Esophagus (tissue), 2 donors: Measurements from ENCODE around the gene CMC2. TPM values are rescaled to one million over a fixed set of nuclear protein-coding genes. Genes with fewer than 3 reads are reported as not detected.

Experiments
- H3K27ac ChIP-seq, 2 donors: one replicate each; pipeline ENCODE4 v1.5.1; 2013; ENCODE audit warnings: low read depth in 2 of 2, mild to moderate bottlenecking in 2 of 2, inconsistent platforms in 1 of 2, low read length in 1 of 2, moderate library complexity in 1 of 2
- H3K27me3 ChIP-seq, 2 donors: one replicate each; pipeline ENCODE4 v1.6.1; 2013; ENCODE audit warnings: low read length in 2 of 2, control low read depth in 1 of 2, mild to moderate bottlenecking in 1 of 2; ENCODE audit not compliant: insufficient read depth in 2 of 2, control insufficient read depth in 1 of 2
- H3K36me3 ChIP-seq, 2 donors: one replicate each; pipeline ENCODE4 v1.6.1; 2013; ENCODE audit warnings: low read length in 1 of 2; ENCODE audit not compliant: control insufficient read depth in 2 of 2, insufficient read depth in 2 of 2
- H3K4me1 ChIP-seq, 2 donors: one replicate each; pipeline ENCODE4 v1.6.1; 2013; ENCODE audit warnings: low read length in 1 of 2; ENCODE audit not compliant: control insufficient read depth in 2 of 2, insufficient read depth in 2 of 2
- H3K4me3 ChIP-seq, 2 donors: one replicate each; pipeline ENCODE4 v1.5.1; 2013; ENCODE audit warnings: low read length in 2 of 2, mild to moderate bottlenecking in 2 of 2, low read depth in 1 of 2, moderate library complexity in 1 of 2
- H3K9me3 ChIP-seq, 2 donors: one replicate each; pipeline ENCODE4 v1.6.1; 2013; ENCODE audit warnings: mild to moderate bottlenecking in 2 of 2, low read depth in 1 of 2, low read length in 1 of 2, moderate library complexity in 1 of 2; ENCODE audit not compliant: control insufficient read depth in 2 of 2, insufficient read depth in 1 of 2
- WGBS, 2 donors: extraction: QIAGEN DNeasy Blood & Tissue Kit; methylation state at CpG; one replicate each; pipeline ENCODE4 v1.1.7; 2013; 5-methylcytosine and 5-hydroxymethylcytosine counted together
- polyA plus RNA-seq, 2 donors: library from polyadenylated mRNA; stranded (reverse); fragments of 200-250 nt; gene quantifications; one replicate each; pipeline ENCODE4 v1.2.3, GENCODE V29; 2013
- donor health status: healthy with polysubstance abuse.
- donor health status: Bipolar disorder and iron deficiency.

Gene CMC2
- 10 to 100 TPM; 29.9 to 69.7 TPM for polyA plus RNA-seq

DNA sequence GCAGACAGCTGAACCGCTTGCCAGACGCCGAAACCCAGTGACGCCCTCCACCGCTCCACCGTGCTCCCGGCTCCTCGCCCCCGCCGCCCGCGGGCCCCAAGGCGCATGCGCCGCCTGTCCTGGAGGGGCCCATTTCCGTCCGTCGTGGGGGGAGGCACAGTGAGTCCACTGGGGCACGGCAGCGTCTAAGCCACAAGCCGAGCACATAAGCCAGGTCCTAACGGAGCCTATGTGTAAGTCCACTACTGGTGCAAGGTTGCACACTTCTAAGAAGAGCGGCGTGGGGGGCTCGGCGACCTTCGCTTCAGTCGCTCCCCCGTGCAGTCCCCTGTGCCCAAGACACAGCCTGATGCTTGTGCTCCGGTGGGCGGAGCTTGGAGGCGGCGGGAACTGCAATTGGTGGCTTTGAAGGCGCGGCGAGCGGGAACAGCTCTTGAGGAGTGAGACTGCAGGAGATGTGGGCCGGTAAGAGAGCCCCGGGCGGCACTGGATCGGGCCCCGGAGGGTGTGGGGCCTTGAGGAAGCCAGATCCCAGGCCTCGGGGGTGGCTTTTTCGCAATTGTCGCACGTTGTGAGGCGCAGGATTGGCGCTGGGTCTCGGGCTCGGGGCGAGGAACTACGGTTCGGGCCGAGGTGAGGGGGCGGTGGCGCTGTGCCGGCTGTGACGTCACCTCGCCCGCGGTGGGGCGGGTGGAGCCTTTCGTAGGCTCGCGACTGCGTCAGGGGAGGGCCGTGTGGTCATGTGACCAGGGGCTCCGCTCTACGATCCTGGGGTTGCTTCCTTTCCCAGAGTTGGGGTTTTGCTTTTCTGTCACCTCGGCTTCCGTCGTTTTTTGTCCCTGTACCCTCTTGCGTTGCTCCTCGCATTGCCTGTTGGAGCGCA, at the start of gene CMC2, which contains the start of gene CENPN:
Gene CMC2, minus strand, starts transcription at position 73 of the 883 bp plus-strand sequence. CDS start 9,491 bp downstream, outside the sequence.
Gene CENPN, plus strand, starts transcription at position 402 of the 883 bp plus-strand sequence. CDS start 4,726 bp downstream, outside the sequence.
- 1% methylated on average over 75 of the region's 75 CpGs for WGBS, 2 donors
- H3K9me3 ChIP-seq: no peaks in the 10 kb centered on the region
- no peaks in the 10 kb centered on the region for H3K27me3 ChIP-seq
- peaks cover 2 to 6% of the 10 kb centered on the region in 2 donors for H3K4me1 ChIP-seq
- peak within 1 kb of the TSS; percentile 97 to 99 for H3K27ac ChIP-seq
- peak within 1 kb of the TSS; percentile 65 to 97 for H3K4me3 ChIP-seq
- no peaks in the 10 kb centered on the region for H3K36me3 ChIP-seq

DNA sequence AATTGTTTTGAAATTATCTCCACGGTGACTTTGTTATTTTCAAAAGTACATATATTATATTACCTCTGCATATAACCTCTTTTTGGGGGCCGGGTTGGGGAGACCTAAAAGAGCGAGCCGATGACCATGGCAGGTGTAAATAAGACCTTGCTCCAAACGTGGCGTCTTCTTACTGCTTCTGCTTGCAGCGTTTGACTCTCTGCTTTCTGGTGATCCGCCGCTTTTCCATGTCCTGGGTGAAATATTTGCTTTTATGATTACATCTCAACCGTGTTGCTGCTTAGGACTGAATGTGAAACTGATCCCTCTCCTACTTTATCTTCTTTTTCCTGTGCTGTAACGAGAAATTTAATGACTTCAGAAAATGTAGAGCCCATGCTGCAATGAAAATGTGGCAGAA, 47.1 kb upstream of the CMC2 start:
- H3K9me3 ChIP-seq: no peaks in the 10 kb centered on the region
- no peak overlapping the region for H3K27ac ChIP-seq
- H3K36me3 ChIP-seq: no peaks in the 10 kb centered on the region
- no peak overlapping the region for H3K4me3 ChIP-seq
- H3K4me1 ChIP-seq: no peaks in the 10 kb centered on the region
- 82 to 85% methylated on average over 11 of the region's 11 CpGs for WGBS, 2 donors
- no peaks in the 10 kb centered on the region for H3K27me3 ChIP-seq

DNA sequence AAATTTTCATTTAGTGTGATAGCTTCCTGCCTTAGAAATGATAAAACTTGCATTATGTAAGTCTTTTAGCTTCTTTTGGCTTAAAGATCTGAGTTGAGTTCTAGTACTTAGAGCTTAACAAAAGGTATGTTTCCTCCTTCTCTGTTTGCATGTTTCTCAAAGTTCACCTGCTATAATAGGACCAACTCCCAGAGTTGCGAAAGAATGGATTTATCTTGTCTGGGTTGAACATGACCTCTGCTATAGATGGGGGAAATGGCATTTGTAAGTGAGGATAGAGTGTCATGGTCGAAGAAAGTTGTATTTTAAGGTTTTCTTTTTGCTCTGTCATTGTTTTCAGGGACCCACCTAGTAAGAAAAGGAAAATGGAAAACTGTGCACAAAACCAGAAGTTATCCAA, 36.1 kb upstream of the CMC2 start:
- no peak overlapping the region for H3K4me3 ChIP-seq
- peaks cover 0 to 2% of the 10 kb centered on the region in 2 donors for H3K4me1 ChIP-seq
- H3K36me3 ChIP-seq: peaks cover 11 to 22% of the 10 kb centered on the region in 2 donors
- H3K27ac ChIP-seq: no peak overlapping the region
- H3K9me3 ChIP-seq: no peaks in the 10 kb centered on the region
- WGBS, 2 donors: 94 to 96% methylated on average over 2 of the region's 2 CpGs
- H3K27me3 ChIP-seq: no peaks in the 10 kb centered on the region

DNA sequence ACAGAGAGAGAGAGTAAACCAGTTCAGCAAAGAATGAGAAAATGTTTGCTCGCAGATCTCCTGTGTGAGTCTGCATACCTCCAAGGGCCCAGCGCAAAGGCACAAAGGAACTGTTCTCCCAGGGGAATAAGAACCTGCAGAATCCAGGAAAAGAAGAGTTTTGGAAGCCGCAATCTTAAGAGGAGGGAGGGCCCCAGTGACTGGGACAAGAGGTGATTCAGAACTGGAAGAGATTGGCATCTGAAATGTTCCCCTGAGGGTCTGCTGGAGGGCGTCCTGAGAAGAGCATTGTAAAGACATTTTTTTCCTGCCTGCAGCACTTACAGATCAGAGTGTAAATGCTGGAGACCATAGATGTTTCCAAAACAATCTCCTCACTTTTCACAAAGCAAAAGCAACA, 35.0 kb upstream of the CMC2 start:
- 89 to 93% methylated on average over 4 of the region's 4 CpGs for WGBS, 2 donors

DNA sequence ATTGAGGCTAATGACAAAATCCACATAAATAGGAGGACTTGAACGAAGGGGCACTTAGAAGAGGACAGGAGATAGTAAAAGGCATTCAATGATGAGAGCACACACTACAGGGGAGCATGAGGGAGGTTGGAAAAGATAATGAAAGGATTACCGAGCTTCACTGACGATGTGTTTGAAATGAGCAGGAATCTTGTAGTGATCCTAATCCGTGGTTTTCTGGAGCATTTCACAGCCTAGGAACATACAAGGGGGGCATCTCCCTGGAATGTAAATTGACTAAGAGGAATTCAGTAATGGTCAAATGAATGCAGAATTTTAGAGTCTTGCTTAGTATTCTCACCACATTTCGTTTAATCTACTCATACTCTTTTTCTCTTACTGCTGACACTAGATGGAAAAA, 34.2 kb upstream of the CMC2 start:
- Histone ChIP-seq H3K4me3 (no peak overlapping the region), H3K4me1 (peaks cover 0 to 2% of the 10 kb centered on the region in 2 donors), H3K36me3 (peaks cover 11 to 22% of the 10 kb centered on the region in 2 donors), H3K27ac (no peak overlapping the region), H3K9me3 (no peaks in the 10 kb centered on the region), H3K27me3 (no peaks in the 10 kb centered on the region)
- 83 to 88% methylated on average over 5 of the region's 5 CpGs for WGBS, 2 donors

More for the DNA sequence above, 35.0 kb upstream of the CMC2 start:
- H3K36me3 ChIP-seq: peaks cover 11 to 22% of the 10 kb centered on the region in 2 donors
- no peaks in the 10 kb centered on the region for H3K27me3 ChIP-seq
- H3K9me3 ChIP-seq: no peaks in the 10 kb centered on the region
- peaks cover 0 to 2% of the 10 kb centered on the region in 2 donors for H3K4me1 ChIP-seq
- no peak overlapping the region for H3K27ac ChIP-seq
- H3K4me3 ChIP-seq: no peak overlapping the region

DNA sequence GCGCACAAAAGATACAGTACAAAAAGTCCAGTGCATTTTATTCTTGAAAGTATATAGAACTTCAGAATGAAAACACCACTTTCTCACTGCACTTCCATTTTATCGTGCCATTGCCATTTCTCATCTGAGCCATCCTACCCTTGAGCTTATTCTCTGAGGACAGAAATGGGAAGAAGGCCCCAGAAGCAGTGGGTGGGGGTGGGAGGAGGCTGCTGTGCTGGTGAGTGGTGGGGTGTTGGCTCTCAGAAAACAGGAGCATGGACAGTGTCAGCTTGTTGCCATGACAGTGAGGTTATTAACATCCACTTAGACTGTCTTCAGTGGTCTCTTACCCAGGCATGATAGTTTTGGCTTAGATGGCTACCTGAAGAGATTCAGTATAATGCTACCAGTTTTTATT, 33.4 kb upstream of the CMC2 start:
- H3K9me3 ChIP-seq: no peaks in the 10 kb centered on the region
- H3K36me3 ChIP-seq: peaks cover 11 to 19% of the 10 kb centered on the region in 2 donors
- peaks cover 0 to 2% of the 10 kb centered on the region in 2 donors for H3K4me1 ChIP-seq
- H3K27me3 ChIP-seq: no peaks in the 10 kb centered on the region
- H3K4me3 ChIP-seq: no peak overlapping the region
- H3K27ac ChIP-seq: no peak overlapping the region
- WGBS, 2 donors: 95 to 98% methylated on average over 2 of the region's 2 CpGs

DNA sequence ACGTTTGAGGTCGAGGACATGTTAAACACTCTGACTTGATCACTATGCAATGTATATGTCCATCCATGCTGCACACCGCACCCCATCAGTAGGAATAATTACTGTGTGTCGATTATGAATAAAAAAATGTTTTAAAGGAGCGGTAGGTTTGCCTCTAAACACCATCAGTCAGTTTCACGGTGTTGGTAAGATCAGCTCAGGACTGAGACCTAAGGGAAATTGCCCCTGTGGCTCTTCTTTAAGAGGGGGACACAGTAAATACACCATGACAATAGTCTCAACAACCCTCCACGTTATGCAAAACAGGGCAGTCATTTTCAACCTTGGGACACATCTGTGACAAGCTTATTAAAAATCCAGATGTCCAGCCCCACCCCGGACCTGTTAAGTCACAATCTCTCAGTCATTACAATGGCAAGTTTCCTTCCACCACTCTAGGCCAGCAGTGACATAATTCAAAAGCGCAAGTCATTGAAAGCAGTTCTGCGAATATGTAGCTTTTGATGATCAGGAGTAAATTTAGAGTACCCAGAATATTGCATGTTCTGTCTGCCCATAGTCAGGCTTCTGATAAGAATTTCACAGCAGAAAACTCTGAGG, 30.2 kb upstream of the CMC2 start:
- H3K27me3 ChIP-seq: no peaks in the 10 kb centered on the region
- WGBS, 2 donors: 26 to 28% methylated on average over 10 of the region's 10 CpGs
- peak overlapping the region; percentile 89 to 97 for H3K4me3 ChIP-seq
- H3K27ac ChIP-seq: peak overlapping the region; percentile 90 to 92
- peaks cover 0 to 2% of the 10 kb centered on the region in 2 donors for H3K4me1 ChIP-seq
- no peaks in the 10 kb centered on the region for H3K9me3 ChIP-seq
- peaks cover 6 to 7% of the 10 kb centered on the region in 2 donors for H3K36me3 ChIP-seq

DNA sequence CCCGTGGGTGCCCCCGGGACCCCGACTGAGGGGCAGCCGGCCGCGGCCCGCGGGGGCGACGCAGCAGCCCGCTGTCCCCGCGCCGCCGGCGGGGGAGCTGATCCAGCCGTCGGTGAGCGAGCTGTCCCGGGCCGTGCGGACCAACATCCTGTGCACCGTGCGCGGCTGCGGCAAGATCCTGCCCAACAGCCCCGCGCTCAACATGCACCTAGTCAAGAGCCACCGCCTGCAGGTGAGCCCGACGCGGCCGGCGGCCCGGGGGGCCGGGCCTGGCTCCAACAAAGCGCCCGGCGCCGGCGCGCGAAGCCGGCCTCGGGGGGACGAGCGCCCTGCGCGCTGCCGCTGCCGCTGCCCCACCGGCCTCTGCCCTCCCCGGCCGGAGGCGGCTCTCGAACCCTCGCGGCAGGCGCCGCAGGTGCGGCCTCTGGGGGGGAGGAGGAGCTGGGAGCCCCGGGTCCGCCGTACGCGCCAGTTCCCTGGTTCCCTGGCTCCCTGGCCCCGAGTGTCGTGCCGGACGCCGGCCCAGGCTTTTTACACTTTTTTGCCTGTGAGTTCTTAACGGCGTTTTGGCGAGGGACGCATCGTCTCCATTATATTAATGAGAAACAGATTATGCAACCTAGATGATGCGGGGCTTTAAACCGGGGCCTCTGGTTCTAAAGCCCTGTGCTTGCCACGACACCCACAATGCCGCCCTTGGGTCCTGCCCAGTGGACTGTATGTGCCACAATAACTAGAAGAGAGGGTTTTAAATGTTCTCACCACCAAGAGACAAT, 29.5 kb upstream of the CMC2 start:
- peaks cover 0 to under 1% of the 10 kb centered on the region in 2 donors for H3K36me3 ChIP-seq
- peak overlapping the region; percentile 89 to 97 for H3K4me3 ChIP-seq
- 0 to 2% methylated on average over 25 to 80 of the region's 80 CpGs for WGBS, 2 donors
- no peaks in the 10 kb centered on the region for H3K9me3 ChIP-seq
- peaks cover 0 to 2% of the 10 kb centered on the region in 2 donors for H3K4me1 ChIP-seq
- peak overlapping the region; percentile 90 to 92 for H3K27ac ChIP-seq
- no peaks in the 10 kb centered on the region for H3K27me3 ChIP-seq

DNA sequence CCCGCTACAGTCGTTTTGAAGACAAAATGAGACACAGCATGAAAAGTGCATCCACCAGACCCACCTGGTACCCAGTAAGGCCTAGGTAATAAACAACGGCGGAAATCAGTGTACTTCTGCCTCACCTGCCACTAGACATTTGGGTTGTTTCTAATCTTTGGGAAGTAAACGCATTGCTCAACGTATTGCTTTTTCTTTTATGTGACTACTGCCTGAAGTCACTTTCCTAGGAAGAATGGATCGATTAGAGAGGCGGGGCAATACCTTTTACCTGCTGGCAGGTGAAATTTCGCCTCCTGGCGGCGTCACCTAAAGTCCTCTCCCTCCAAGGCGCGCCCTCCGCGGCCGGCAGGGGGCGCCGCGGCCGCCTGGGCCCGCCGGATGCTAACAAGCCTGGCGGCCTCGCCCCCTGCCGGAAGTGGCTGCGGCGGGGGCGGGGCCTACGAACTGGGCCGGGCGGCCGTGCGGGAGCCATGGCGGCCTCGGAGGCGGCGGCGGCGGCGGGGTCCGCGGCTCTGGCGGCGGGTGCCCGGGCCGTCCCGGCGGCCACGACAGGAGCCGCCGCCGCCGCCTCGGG, 28.8 kb upstream of the CMC2 start, which contains the start of gene ATMIN:
Gene ATMIN, plus strand, starts transcription at position 445 of the 577 bp plus-strand sequence. Its CDS starts 29 bp downstream, at position 474.
- 5 to 10% methylated on average over 26 to 54 of the region's 54 CpGs for WGBS, 2 donors
- Histone ChIP-seq H3K4me1 (peaks cover 0 to 2% of the 10 kb centered on the region in 2 donors), H3K36me3 (no peaks in the 10 kb centered on the region), H3K4me3 (peak within 1 kb of the TSS; percentile 89 to 97), H3K9me3 (no peaks in the 10 kb centered on the region), H3K27me3 (no peaks in the 10 kb centered on the region), H3K27ac (peak within 1 kb of the TSS; percentile 90 to 92)
